Measurements from ENCODE around the gene DOCK2. TPM values are rescaled to one million over a fixed set of nuclear protein-coding genes. Genes with fewer than 3 reads are reported as not detected.

The DOCK2 gene
- total RNA-seq, 1 donor from 2014 or later: 0.77 TPM

DNA sequence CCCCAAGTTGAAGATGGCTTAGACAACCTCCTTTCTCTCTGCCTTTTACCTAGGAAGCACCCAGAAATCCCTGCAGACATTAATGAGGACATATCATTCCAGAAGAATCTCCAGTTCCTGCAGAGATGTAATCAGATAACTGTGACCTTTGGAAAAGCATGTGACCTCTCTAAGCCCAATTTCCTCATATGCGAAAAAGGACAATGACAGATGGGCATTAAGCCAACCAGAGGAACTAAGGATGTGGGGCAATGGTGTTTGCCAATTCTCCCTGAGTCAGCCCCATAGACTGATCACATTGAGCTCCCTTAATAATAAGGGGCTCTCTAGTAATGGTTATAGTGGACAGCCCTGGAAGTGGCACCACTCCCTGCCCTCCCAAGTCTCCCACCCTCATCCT, 458.6 kb downstream of the DOCK2 start:
- H3K9me3 Mint-ChIP-seq: peaks cover 6% of the 10 kb centered on the region
- TF ChIP-seq, protein P1, sequence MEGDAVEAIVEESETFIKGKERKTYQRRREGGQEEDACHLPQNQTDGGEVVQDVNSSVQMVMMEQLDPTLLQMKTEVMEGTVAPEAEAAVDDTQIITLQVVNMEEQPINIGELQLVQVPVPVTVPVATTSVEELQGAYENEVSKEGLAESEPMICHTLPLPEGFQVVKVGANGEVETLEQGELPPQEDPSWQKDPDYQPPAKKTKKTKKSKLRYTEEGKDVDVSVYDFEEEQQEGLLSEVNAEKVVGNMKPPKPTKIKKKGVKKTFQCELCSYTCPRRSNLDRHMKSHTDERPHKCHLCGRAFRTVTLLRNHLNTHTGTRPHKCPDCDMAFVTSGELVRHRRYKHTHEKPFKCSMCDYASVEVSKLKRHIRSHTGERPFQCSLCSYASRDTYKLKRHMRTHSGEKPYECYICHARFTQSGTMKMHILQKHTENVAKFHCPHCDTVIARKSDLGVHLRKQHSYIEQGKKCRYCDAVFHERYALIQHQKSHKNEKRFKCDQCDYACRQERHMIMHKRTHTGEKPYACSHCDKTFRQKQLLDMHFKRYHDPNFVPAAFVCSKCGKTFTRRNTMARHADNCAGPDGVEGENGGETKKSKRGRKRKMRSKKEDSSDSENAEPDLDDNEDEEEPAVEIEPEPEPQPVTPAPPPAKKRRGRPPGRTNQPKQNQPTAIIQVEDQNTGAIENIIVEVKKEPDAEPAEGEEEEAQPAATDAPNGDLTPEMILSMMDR (conservative IDR thresholded peaks at IDR 0.05): no peak
- DNase-seq (ENCODE audit: low read depth, low spot score): no peak
- H3K4me3 Mint-ChIP-seq: no peak overlapping the region
- H3K4me1 Mint-ChIP-seq: peaks cover 21% of the 10 kb centered on the region
- H3K27ac Mint-ChIP-seq (ENCODE audit: unreplicated experiment): no peak overlapping the region
- H3K36me3 Mint-ChIP-seq (ENCODE audit: low read depth): no peaks in the 10 kb centered on the region
- H3K27me3 Mint-ChIP-seq (ENCODE audit: low read depth): no peaks in the 10 kb centered on the region

DNA sequence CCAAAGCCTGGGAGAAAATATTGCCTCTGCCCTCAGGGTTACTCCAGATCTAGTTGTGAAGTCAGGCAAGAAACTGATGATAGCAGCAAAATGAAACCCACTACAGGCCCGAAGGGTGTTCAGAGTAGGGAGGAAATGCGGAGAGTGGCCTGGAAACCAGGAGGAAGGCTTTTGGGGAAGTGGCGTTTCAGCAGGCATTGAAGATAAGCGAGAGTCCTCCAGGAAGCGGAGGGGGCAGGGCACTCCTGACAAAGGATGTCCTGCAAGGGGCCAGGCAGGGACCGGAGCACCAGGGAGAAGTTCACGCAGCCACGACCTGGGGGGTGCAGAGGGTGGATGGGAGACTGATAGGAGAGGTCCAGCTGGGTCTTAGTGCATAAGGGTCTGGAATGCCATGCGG, 460.9 kb downstream of the DOCK2 start:
- Mint-ChIP-seq H3K27me3 (ENCODE audit: low read depth) (no peaks in the 10 kb centered on the region), H3K27ac (ENCODE audit: unreplicated experiment) (peak overlapping the region; percentile 20), H3K9me3 (peaks cover 6% of the 10 kb centered on the region), H3K4me1 (peaks cover 21% of the 10 kb centered on the region), H3K4me3 (no peak overlapping the region), H3K36me3 (ENCODE audit: low read depth) (no peaks in the 10 kb centered on the region)
- DNase-seq (ENCODE audit: low read depth, low spot score): no peak
- TF ChIP-seq, protein P1 (conservative IDR thresholded peaks at IDR 0.05): no peak

DNA sequence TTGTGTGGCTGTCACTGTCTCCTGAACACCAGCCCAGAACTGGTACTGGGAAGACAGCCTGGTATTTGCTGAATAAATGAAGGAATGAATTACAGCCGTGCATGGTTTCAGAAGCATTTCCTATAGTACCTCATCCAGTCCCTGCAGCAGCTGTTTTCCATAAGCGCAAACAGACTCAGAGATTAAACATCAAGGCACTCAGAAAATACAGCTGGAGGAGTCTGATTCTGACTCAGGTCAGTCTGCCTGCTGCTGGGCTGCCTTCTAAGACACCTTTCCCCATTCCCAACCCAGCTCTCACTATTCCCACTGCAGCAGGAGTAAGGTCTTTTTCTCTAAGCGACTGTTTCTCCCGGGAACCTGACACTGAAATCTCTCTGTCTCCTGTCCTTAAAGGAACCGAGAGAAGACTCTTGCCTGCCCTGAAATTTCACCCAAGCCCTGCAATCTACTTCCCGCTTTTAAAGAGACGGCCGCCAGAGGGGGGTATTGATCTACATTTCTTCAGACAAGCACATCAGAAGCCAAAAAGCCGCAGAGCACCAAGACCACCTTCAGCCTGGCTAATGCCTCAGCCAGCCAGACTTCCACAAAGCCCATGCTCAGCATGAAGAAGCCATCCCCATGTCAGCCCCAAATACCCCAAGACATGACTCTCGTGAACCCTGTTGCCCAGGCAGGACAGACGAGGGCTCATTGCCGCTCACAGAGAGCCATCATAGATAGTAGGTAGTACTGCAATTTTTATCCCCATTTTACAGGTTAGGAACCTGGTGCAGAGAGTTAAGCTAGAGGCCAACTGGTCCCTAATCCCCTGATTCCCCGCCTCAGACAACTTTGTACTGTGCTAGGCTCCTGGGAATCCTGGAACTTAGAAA, 463.2 kb downstream of the DOCK2 start:
- no peak overlapping the region for H3K4me3 Mint-ChIP-seq
- TF ChIP-seq, protein P1 (conservative IDR thresholded peaks at IDR 0.05): peak; percentile 87
- H3K27me3 Mint-ChIP-seq (ENCODE audit: low read depth): no peaks in the 10 kb centered on the region
- H3K4me1 Mint-ChIP-seq: peaks cover 13% of the 10 kb centered on the region
- H3K36me3 Mint-ChIP-seq (ENCODE audit: low read depth): no peaks in the 10 kb centered on the region
- peak; percentile 87 for DNase-seq (ENCODE audit: low read depth, low spot score)
- no peak overlapping the region for H3K27ac Mint-ChIP-seq (ENCODE audit: unreplicated experiment)
- H3K9me3 Mint-ChIP-seq: peaks cover 6% of the 10 kb centered on the region

DNA sequence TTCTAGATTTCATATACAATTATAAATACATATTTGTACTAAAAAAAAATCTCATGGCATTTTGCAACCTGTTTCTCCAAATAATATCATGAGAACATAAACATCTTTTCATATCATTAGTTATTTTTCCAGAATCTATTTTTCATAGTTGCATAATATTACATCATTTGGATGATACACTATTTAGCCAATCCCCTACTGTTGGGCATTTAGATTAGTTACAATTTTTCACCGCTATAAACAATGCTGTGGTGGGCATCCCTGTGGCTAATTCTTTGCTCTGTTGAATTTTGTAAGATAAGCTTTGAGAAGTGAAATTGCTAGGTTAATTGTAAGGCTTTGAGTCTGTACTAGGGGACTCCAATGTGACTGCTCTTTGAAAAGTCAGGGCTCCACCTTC, 466.4 kb downstream of the DOCK2 start:
- TF ChIP-seq, protein P1 (conservative IDR thresholded peaks at IDR 0.05): no peak
- peaks cover 6% of the 10 kb centered on the region for H3K4me1 Mint-ChIP-seq
- H3K9me3 Mint-ChIP-seq: peaks cover 4% of the 10 kb centered on the region
- H3K36me3 Mint-ChIP-seq (ENCODE audit: low read depth): no peaks in the 10 kb centered on the region
- DNase-seq (ENCODE audit: low read depth, low spot score): no peak
- H3K27ac Mint-ChIP-seq (ENCODE audit: unreplicated experiment): no peak overlapping the region
- no peak overlapping the region for H3K4me3 Mint-ChIP-seq
- H3K27me3 Mint-ChIP-seq (ENCODE audit: low read depth): no peaks in the 10 kb centered on the region

DNA sequence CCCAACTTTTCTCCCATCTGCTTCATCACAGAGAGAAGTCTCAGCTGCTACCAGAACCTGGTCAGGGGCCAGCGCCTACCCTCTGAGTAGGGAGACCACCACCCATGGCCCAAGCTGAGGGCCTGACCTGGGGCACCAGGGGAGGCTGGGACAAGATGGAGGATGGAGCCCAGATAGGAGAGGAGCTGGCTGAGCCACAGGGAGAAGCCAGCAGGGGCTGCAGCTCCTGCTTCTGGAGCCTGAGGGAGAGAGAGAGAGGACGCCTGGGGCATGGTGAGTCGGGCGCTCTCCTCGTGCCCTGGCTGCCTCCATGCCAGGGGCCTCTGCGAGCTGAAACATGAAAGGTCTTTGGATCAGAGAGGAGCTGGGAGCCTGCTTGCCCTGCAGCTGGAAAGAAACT, 467.2 kb downstream of the DOCK2 start:
- H3K4me3 Mint-ChIP-seq: no peak overlapping the region
- no peaks in the 10 kb centered on the region for H3K27me3 Mint-ChIP-seq (ENCODE audit: low read depth)
- H3K36me3 Mint-ChIP-seq (ENCODE audit: low read depth): no peaks in the 10 kb centered on the region
- H3K4me1 Mint-ChIP-seq: peaks cover 6% of the 10 kb centered on the region
- no peaks in the 10 kb centered on the region for H3K9me3 Mint-ChIP-seq
- DNase-seq (ENCODE audit: low read depth, low spot score): no peak
- no peak overlapping the region for H3K27ac Mint-ChIP-seq (ENCODE audit: unreplicated experiment)
- TF ChIP-seq, protein P1 (conservative IDR thresholded peaks at IDR 0.05): no peak
